Myocyte (in vitro differentiated cells): ENCODE results near the gene ORAI2. TPM values are rescaled to one million over a fixed set of nuclear protein-coding genes. Genes with fewer than 3 reads are reported as not detected.
A peak's percentile ranks its signal among the peaks of the same experiment; 100 is the strongest.

Experiments used
- DNase-seq: peaks from one replicate; pipeline ENCODE4 v3.0.0-alpha.2; 2012; ENCODE audit warnings: low read depth
- total RNA-seq: library from RNA; depleted of rRNA; stranded (reverse); fragments of >200 nt; gene quantifications from 2 replicates; pipeline ENCODE4 v1.2.3, GENCODE V29; 2014

Gene ORAI2
- total RNA-seq, 1 donor from 2014 or later: 33.5 TPM

GRCh38 chr7:102413611-102414010 lies 19.8 kb upstream of the ORAI2 start:
- no peak for DNase-seq

GRCh38 chr7:102415685-102416225 lies 17.6 kb upstream of the ORAI2 start:
- DNase-seq: no peak

GRCh38 chr7:102416406-102416805 lies 17.0 kb upstream of the ORAI2 start:
- DNase-seq: no peak

- DNase-seq: no peak
Measured at GRCh38 chr7:102417105-102417504, 16.3 kb upstream of the ORAI2 start.

GRCh38 chr7:102418592-102418991 lies 14.8 kb upstream of the ORAI2 start:
- no peak for DNase-seq

- DNase-seq: no peak
Measured at GRCh38 chr7:102421706-102422240, 11.6 kb upstream of the ORAI2 start.

- DNase-seq: peak; percentile 87
Measured at GRCh38 chr7:102424129-102424551, 9.2 kb upstream of the ORAI2 start.

GRCh38 chr7:102424787-102425218 lies 8.6 kb upstream of the ORAI2 start:
- no peak for DNase-seq

GRCh38 chr7:102425639-102426267 lies 7.6 kb upstream of the ORAI2 start:
- no peak for DNase-seq

GRCh38 chr7:102426268-102427018 lies 6.9 kb upstream of the ORAI2 start:
- DNase-seq: no peak

- DNase-seq: no peak
Measured at GRCh38 chr7:102427019-102427405, 6.4 kb upstream of the ORAI2 start.

GRCh38 chr7:102429141-102429899 lies 4.1 kb upstream of the ORAI2 start:
- no peak for DNase-seq

GRCh38 chr7:102431617-102432298 lies 1.6 kb upstream of the ORAI2 start:
- DNase-seq: no peak

- DNase-seq: no peak
Measured at GRCh38 chr7:102432442-102433218, 745 bp upstream of the ORAI2 start.

GRCh38 chr7:102434039-102434486 lies 688 bp downstream of the ORAI2 start:
- DNase-seq: no peak

- DNase-seq: no peak
Measured at GRCh38 chr7:102436118-102436517, 2.7 kb downstream of the ORAI2 start.

- DNase-seq: peak; percentile 93
Measured at GRCh38 chr7:102439963-102440795, 6.8 kb downstream of the ORAI2 start.

- DNase-seq: no peak
Measured at GRCh38 chr7:102444961-102445673, 11.7 kb downstream of the ORAI2 start.
